Activated CD4-positive, CD25-positive, alpha-beta regulatory T cell (primary cell): ENCODE measurements around the gene PARD3B.

ENCODE experiments used
- DNase-seq, 4 experiments: peaks; one replicate each; lab custom pipeline; 2025; lab: John Stamatoyannopoulos, UW

PARD3B gene

DNA sequence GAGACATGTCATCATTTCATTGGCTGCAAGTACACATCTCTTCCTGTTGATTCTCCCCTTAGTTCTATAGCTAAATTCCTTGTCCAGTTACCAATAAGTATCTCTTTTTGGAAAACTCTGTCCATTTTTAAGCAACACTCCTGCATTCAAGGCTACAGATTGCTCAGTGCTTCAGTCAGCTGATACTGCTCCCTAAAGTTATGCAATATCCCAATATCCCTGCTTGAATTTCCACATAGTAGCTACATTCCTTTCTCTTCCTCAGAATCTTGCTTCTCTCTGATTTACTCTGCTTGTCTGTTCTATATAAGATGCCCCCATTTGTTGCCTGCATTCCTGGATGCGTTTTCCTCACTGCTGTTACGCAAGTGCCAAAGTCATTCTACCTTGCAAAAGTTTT is 109.8 kb downstream of the PARD3B start:
- DNase-seq: no peak

DNA sequence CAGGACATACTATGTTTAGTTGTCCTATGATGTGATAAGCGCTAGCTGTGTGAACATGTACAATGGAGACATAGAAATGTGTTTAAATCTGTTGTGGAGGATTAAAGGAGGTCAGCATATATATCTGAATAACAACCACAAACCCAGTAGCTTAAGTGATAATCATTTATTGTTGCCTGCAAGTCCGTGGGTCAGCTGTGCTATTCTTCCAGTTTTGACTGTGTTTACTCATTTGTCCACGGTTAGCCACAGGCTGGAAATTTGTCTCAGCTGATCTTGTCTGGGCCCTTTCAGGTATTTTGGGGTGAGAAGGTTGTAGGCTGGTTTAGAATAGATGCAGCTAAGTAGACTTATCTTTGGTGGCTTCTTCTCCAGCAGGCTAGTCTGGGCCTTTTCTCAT is 110.4 kb downstream of the PARD3B start:
- DNase-seq: no peak

DNA sequence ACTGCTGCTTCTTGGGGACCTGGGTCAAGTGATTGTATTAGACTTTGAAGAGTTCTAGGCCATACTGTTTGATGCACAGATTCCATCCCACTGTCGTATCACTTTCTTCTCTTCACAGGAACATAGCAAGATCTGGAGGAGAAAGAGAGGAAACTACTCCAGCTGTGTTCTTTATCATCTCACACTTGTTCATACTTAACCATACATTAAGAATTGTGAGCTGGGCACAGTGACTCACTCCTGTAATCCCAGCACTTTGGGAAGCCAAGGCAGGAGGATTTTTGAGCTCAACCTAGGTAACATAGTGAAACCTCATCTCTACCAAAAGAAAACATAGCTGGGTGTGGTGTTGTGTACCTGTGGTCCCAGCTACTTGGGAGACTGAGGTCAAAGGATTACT is 111.7 kb downstream of the PARD3B start:
- DNase-seq: no peak

DNA sequence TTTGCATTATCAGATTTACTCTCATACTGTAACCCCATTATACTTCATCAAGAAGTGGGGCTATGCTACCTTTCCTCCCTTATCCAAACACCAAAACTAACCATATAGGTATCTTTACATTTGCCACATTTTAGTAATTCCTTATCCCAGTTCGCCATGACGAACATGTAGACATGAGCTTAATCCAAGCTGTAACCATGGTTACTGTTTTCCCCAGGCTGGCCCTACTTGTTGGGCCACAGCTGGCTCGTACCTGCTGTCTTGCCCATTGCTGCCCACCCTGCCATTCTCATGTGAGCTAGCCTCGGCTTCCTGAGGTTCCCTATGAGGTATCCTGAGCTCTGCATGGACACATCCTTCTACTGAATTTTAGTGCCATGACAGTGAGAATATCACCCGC is 117.7 kb downstream of the PARD3B start:
- no peak for DNase-seq

DNA sequence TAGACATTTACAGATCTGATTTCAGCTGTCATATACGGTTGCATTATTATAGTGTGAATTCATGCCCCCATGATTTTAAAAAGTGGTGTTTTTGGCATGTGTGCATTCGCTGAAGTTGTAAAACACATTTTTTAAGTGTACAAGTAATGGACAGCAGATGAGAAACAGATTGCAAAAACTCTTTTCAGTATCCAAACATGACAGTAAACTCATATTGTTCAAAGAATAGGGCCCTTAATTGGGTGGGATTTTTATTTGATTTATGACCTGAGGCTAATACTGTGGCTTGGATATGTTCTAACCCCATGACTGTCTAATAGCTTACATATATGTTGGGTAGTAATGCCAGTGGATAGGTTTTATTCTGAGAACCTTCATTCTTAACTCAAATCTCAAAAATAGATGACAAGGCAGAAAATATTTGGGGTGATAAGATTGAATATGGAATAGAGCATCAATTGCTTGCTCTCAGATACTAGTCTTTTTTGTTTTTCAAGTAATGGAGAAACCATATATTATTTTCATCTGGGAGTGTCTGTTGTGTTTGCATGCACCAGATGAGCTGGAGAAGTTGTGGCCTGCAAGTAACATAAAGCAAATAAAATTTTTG is 118.6 kb downstream of the PARD3B start:
- DNase-seq: no peak

DNA sequence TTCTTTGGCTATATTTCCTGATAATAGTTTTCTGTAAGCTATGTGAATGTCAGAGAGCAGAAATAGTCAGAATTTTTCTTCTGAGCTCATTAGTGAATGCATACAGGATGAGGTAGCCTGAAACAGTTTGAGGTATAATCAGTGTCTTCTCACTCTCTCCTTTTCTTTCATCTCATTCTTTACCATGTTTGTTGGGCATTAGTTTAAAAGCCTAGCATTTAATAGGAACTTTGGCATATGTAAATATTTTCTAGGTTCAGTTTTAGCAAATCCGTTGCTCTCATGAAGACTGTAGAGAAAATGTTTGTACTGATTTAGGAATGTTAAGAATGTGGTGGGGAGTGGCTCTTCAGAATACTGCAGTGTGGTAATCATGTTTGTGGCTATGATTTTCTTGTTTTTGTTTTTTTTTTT is 119.4 kb downstream of the PARD3B start:
- DNase-seq: no peak

DNA sequence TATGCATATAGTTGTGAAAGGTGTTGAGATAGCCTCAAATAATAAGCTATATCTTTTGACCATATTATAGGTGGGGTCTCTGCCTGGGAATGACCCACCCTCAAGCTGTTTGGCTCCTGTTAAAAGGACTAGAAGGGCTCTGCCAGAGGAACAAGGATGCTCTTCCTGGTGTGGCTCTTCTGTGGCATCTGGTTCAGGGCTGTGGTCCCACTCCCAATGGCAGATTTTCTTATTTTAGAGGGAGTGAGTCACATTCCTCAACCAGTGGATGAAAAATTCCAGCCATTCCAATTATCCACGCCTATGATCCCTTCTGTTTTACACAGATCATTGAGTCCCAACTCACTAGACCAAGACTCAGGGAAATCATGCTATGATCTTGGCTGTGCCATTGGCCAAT is 119.9 kb downstream of the PARD3B start:
- no peak for DNase-seq

DNA sequence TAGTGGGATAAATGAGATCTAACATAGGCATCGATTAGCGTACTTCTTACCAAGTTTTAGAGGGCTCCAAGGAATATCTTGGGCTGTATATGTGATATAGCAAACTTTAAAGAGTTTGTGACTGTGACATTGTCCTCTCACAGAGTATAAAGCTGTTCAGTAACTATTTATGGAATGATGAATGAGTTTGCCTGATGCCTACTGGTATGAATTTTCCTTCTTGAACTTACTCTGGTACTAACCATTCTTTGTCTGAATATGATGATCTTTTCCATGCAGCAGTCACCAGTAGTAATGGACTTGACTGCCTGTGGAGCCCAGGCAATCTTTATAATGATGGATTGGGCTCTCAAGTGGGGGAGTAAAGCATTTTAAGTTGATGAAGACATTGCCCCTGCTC is 120.5 kb downstream of the PARD3B start:
- no peak for DNase-seq

DNA sequence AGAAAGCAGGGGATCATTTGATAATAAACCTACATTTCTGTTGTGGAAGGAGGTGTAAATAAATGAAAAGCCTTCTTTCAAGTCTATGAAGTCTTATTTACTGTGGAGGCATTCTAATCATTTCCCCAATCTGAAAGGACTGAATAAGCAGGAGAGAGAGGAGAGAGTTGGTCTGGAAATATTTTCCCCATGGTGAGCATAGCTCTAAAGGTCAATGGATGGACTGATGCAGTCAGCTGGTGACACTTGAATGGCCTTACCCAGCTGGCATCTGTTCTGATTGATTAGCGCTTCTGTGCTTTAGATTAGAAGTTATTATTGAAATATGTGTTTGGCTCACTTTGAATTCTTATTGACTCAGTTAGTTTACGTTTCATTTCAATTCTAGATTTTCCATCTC is 122.7 kb downstream of the PARD3B start:
- DNase-seq: no peak

DNA sequence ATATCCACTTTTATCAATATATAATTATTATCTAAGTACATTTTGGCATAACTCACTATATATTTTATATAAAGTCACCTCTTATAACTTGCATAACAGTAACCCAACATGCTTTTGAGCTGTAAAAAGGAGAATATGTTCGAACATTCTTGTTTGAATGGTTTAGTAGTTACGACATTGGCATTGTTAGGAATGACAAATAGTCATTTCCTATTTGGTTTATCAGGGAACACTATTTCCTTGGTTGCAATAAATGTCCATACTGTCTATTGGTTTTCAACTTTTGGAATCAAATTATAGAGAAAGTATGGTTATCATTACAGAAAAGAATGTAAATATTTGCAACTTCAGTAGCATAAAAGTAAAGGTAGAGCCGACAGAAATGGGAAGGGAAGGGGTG is 124.1 kb downstream of the PARD3B start:
- no peak for DNase-seq

DNA sequence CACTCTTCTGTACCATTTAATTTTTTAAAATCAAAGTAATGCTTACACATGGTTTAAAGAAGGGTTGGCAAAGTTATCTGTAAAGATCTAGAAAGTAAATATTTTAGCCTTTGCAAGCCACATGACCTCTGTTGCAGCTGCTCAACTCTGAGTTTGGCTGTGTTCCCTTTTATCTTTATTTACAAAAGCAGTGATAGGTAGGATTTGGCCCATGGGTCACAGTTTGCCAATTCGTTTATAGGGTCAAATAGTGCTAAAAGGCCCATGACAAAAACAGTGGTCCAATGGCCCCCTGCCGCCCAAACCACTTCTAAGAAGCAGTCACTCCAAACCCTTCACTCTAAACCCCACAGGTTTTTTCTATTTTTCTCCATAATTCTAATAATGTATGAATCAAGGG is 124.8 kb downstream of the PARD3B start:
- DNase-seq: no peak

DNA sequence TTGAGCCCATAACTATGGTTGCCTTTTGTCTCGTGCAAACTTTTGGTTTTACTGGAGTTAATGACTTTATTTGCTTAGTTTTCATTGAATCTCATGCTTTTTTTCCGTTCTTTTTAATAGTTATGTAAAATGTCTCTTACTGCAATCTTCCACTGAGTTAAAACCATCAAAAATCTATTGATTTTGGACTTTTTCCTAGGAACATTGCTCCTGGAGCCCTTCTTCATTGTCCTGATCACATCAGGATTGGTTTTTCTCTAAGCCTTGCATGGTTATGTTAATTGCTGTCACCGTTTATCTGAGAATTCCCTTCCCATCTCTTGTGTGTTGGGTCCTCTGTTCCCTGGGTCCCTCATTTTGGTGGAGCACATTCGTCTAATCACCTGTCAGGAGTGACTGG is 125.5 kb downstream of the PARD3B start:
- DNase-seq: no peak

DNA sequence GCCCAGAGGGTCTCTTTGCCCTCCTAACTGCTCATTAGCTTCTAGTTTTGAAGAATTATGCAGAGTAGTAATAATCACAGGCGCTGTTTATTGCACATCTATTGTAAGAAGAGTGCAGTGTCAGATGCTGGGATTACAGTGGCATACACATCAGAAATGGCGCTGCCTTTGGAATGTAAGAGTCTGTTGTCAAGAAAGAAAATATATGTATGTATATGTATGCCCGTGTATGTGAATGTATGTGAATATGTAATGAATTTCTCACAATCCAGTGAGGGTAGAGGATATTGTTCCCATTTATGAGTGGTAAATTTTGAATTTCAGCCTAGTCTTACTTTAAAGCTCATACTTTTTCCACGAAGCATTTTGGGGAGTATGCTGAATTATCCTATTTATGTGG is 127.5 kb downstream of the PARD3B start:
- DNase-seq: no peak

DNA sequence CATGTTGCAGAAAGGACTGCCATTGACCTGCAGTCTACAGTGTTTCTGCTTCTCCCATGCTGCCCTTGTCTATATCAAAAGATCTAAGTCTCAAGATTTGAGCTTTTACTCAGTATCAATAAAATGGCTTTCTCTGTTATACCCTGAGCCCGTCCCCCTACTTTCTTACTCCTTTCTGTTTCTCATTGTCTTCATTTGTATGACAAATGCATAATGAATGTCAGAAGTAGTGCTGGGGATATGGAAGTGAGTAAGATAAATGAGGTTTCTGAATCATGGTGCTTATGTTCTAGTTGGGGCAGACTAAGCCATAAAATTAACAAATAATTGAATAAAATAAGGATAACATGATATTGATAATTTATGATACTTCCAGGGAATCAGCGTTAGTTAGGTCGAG is 128.6 kb downstream of the PARD3B start:
- DNase-seq: no peak

DNA sequence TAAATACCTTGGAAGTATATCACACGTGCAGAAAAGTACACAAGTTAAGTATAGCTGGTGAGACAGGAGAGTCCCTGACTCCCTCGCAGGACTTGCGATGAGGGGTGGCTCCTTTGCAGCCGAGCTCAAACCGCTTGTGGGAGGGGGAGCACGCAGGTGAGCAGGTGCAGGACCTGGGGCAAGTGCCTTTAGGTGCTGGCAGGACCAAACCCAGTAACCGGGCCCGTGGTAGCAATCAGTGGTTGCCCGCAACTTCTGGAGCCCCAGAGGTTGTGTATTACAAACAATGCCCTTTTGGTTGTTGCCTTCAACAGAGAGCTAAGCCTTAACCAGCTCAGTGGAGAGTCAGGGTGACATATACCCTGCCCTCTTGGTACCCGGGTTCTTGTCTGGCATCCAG is 132.8 kb downstream of the PARD3B start:
- DNase-seq: no peak

DNA sequence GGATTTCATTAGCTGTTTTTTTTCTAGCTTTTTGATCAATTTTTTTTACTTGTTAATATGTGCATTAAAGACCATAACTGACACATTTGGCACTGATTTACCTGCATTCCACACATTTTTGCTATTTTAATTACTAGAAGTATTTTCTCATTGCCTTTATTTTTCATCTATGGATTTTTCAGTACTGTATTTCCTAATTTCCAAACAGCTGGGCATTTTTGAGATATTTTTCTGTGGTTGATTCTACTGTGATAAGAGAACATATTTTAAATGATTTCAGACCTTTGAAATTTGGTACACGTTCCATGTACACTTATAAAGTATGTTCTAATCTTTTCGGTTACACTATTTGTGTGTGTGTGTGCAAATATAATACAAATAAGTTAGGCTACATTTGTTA is 135.3 kb downstream of the PARD3B start:
- no peak for DNase-seq

DNA sequence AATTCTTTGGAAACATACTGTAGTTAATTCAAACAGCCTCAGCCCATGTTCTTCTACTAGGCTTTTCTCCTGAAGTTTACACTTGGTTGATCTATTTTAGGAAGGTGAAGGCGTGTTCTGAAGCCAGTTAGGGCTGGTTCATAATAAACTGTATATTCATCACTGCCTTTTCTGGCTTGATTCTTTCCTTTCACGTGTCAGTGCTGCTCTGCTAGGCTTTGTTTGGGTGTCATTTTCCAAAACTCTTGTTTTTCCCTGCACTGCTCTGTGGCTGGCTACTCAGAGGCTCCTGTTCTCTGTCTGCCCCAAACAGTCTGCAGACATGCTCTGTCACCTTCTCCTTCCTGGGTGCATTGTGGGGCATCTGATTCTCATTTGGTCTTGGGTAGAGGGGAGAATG is 136.1 kb downstream of the PARD3B start:
- no peak for DNase-seq

DNA sequence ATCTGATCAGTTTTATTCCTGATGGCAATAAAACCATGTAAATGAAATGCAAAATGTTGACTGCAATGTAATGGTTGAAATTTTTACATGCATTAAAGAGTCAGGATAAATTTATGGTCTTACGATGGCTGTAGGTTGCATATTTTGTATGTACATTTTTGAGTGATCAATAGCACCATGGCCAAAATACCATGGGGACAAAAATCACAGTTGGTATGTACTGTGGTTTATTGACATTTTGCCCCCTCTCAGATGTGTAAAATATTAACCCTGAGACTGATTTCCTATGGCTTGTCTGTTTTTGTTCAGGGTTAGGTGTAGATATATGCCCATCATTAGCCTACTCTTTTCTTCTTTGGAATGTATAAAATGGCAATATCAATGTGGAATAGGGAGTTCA is 138.1 kb downstream of the PARD3B start:
- no peak for DNase-seq

DNA sequence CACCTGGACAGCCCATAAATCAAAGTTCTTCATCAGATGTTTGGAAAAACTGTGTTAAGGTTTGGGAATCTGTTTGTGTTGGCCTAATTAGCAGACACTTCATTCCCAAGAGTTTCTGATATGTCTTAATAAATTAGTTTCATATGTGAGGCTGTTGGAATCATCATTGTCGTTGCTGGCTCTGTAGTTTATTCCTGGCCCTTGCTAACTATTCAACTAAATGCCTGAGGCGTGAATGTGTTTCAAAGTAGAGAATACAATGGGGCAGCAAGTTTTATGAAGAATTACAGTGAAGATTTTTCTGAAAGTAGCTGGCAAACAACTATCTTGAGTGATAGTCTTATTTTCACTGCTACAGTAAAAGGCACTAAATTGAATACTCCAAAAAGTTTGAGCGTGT is 141.1 kb downstream of the PARD3B start:
- DNase-seq: no peak

DNA sequence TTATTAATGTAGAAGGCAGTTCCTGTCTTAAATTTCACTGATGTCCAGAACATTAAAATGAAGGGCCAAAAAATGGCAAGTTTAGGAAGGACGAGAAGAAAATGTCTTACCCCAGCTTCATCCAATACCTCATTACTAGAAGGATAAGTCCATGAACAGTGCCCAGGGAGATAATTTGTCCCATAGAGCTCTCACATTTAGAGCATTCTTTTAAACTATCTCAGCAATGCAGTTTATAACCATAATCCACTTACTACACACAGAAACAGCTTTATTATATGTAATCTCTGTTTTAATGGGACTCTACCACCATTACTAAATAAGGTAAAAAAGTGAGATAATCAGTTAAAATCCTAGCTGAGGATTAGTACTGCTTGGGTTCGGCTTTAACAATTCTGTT is 142.5 kb downstream of the PARD3B start:
- DNase-seq: no peak

DNA sequence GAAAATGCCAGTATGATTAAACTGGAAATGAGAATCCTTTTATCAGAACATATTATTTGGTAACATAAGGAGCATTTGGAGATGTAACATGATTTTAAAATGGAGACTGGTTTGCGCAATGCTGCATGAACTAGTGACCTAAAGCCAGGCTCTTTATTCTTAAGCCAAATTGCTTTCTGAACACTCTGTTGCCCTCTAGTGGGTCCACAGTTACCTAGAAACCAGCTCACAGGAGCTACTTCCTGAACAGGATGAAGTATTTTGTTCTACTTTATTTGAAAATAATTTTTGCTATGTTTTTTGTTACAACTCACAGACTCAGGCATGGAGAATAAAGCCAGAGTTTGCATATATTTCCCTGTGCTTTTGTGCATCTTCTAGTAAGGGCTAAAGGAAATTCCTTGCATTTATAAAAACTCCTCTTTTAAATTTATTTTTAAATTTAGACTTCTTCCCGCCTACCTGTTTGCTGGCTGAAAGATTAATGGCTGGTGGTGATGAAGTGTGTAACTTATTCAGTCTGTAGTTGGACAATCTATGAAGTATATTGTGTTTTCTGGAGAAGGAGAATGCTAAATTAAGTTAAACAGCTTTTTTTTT is 146.7 kb downstream of the PARD3B start:
- no peak for DNase-seq

DNA sequence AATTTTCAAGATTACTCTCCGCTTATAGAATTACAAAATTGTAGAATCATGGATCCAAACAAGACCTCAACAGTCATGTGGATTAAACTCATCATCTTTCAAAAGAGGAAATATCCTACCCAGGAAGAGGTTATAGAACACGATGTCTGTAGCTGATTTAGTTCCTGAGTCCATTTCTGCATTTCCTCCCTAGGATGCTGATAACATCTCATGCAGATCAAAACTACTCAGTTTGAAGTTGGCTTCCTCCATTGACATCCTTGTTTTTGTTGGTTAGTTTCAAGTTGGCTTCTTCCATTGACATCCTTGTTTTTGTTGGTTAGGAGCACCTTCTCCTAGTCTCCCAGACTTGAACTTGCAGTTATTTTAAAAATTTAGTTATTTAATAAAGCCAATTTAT is 147.5 kb downstream of the PARD3B start:
- DNase-seq: no peak

DNA sequence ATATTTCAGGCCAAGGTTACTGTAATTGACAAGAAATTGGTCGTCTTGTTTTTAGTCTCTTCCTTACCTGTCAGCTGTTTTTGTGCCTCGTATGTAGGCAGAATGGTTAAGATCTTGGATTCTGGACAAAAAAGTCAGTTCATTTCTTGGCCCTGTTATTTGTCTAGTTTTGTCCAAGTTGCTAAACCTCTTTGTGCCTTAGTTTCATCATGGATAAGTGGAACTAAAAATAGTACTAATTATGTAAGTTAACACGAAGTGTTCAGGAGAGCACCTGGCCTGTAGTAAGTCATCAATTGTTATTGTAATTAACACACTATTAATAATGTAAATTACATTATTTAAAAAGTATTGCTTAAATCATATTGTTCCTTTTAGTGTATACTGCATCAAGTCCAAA is 148.0 kb downstream of the PARD3B start:
- DNase-seq: no peak

DNA sequence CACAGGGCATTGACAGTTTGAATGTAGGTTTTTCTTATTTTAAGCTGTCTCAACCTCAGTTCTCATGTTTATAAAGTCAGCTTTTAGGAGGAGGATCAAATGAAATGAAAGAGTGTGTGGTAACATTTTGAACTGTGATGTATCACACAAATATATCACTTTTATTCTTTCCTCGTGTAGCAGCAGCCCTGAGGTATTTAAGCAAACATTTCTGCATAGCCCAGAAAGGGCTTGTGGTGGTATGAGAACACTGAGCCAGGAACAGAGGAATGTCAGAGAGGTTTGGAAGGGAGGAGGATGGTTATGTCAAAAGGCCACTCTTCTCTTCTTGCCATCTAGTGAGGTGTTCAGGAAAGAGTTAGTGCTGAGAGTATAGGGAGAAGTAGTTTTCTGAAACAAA is 150.2 kb downstream of the PARD3B start:
- no peak for DNase-seq

DNA sequence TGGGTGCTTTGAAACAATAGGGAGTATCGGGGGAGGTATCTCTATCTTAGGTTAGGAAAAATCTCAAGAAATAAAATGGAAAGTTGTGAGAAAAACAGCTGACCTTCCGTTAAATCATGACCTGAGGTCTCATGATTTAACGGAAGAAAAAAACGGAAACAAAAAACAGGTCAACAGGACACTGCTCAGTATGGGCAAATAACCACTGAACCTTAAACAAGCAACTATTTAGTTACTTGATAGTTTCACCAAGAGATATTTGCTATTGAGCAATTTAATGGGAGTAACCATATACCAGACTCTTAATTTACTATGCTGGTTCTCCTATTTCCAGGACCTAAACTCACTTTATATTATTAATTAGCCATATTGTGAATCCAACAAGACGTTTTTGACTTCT is 150.8 kb downstream of the PARD3B start:
- no peak for DNase-seq
